Fibroblast of peridontal ligament (primary cell): ENCODE measurements around the gene KCNA2.

Source experiments
- DNase-seq: peaks from one replicate; pipeline ENCODE4 v3.0.0-alpha.2; 2010; ENCODE audit errors: extremely low read depth

Gene KCNA2

DNA sequence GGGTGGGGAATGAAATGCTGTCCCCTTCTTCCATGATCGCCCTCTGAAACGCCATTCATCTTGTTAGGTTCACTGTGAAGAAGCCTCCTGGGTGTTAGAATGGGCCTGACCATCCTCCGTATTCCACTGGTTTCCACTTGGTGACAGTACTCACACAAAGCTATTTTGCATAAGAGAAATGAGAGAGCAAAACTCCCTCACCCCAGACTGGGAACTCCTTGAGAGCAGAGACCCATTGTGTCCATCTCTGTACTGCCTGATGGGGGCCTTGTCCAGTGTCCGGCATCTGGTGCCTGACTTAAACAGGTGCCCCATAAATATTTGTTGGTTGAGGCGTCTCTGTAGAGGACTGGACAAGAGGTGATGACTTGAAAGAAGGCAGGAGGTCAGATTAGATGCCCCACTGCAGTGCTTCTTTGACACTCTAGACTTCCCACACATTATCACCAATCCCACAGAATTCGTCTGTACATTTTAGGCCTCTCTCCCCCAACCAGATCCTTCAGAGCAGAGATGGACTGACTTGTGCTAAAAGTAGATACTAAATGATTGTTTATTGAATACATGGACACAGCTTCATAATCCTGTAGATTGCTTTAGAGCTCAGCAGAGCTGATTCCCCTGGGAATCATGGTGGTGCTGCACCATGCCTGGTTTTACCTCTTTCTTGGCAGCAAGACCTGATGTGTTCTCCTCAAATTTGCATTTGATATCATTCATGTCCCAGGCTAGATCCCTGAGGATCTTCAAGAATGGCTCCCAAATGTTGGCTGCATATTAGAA is 22.4 kb upstream of the KCNA2 start:
- DNase-seq, result no peak

DNA sequence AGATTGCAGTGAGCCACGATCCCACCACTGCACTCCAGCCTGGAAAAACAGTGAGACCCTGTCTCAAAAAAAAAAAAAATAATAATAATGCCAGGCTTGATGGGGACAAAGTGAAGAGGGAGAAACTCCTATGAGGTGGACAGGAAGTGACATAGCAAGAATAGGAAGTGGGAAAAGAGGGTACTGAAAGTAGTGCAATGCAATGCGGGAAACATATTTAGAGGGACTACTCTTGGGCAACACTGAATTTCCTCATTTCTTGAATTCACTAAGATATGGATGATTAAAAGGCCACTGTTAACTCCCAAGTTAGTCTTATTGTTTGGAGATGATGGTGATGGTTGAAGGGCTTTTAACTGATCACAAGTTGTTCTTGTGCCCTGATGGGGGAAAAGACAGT is 21.6 kb upstream of the KCNA2 start:
- no peak for DNase-seq

DNA sequence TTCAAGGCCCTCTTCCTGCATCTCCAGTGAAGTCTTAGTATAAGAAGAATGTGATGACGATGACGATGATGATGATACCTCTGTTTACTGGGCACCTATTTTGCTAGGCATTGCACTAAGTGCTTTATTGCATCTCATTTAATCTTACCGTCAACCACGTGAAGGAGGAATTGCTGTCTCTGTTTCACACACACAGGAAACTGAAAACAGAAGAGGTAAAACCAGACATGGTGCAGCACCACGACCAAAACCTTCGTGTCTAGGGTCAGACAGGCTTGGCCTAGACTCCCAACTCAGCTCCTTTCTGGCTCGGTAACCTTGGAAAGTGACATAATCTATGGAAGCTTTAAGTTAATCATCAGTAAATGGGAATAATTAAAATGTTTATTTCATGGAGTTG is 20.7 kb upstream of the KCNA2 start:
- DNase-seq, result no peak

DNA sequence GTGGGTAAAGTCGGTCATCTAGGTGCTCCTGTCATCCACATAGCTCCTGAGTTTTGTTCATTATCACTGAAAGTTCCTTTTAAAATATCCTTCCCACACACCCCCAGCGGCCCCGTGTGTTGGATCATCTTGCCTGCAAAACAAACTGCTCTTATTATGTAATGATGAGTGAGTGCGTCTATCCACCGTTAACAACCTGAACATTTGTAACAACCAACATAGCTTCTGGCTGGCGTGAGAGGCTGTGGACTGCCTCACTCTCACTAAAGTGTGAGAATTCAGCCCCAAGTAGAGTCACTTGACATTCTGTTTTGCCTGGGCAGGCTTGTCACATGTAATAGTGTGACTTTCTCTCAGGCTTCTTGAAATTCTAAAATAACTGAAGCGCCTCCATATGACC is 14.5 kb upstream of the KCNA2 start:
- no peak for DNase-seq

DNA sequence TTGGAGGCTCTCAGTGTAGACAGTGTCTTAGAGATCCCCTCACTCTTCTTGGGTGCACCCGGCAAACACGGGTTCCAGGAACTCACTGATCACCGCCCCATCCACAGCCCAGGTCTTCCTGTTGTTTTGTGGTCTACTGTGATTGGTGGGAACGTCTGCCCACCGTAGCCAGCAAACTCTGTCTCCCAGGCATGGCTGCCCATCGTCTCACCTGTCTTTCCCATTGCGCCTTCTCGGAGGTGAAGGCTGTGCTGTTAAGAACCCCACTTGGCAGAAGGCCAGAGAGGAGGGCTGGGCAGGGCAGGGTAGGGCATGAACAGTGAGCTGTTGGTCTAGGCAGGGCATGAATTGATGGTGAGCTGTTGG is 14.1 kb upstream of the KCNA2 start:
- DNase-seq, result no peak

DNA sequence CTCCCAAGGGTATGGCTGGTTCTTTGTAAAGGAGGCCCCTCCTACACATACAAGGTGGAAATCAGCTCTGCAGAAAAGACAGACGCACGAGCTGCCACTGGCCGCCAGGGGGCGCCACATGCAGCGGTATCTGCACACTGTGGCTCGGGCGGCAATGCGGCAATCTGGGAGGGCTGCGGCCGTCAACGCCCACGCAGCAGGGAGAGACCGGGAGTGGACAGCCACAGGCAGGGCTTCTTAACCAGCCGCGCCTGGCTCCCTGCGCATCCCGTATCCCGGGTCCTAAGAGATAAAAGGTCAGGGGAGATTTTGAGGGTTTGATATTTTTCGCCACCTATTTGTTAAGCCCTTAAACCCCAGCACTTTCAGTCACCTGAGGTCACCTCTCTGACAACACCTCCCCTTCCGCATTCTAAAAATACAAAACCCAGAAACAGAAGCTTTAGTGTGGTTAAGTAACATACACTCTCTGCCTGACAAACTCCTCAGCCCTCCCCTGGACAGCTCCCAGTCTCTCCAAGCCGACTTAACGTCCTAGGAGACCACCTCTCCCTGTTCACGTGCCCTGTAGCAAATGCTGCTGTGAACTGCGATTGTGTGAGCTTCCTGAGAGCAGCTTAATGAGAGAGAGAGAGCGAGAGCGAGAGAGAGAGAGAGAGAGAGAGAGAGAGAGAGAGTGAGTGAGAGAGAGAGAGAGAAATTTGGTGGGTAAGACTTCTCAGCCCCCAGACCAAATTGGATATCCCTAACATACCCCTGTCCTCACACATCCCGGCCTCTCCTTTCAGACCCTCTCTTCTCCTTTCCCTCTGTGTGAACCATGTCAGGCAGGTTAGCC is 13.5 kb upstream of the KCNA2 start:
- DNase-seq, result peak; percentile 32

DNA sequence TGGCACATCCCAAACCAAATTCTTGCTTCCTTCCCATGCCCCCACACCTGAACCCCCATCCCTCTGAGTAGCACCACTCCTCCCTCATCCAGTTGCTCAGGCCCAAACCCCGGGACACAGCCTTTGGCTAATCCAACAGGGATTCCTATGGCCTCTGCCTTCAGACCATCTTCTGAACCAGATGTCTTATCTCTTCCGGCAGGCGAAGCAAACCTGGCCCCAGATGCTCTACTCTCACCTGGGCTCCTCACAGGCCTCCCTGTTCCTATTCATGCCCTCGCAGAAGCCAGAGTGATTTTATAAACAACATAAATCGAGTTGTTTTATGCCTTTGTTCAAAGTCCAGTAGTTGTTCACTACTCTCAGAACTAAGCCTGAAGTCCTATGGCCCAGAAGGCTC is 12.5 kb upstream of the KCNA2 start:
- no peak for DNase-seq

DNA sequence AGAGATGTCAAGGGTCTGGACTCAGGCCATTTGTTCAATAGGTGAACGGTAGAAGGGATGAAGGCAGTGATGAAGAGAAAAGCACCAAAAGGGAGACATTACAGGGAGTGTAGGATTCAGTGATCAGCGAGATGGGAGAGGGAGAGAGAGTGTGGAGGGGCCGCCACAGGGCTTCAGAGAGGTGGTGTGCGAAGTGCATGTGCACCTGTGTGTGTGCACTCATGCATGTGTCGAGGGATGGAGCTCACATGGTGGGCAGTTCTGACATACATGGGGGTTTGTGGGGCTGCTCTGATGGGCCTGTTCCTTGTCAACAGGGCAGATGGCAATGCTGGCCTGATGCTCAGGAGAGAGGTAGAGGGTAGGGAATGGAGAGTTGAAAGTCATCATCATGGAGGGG is 11.4 kb upstream of the KCNA2 start:
- no peak for DNase-seq

DNA sequence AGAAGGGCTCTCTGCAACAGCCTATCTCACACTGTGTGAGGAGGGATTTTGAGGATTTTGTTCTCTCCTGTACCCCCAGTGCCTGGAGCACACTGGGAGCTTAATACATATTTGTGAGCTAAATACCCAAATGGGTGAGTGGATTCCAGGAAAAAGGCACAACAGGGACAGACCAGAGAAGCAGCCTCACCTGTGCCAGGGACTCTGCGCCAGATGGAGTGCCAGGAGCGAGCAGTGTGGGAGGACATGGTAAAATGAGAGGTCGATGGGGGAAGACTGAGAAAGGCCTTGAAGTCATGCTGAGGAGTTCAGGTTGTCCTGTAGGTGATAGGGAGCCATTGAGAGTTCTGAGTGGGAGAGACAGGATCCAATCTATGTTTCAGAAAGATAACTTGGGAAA is 11.0 kb upstream of the KCNA2 start:
- no peak for DNase-seq

DNA sequence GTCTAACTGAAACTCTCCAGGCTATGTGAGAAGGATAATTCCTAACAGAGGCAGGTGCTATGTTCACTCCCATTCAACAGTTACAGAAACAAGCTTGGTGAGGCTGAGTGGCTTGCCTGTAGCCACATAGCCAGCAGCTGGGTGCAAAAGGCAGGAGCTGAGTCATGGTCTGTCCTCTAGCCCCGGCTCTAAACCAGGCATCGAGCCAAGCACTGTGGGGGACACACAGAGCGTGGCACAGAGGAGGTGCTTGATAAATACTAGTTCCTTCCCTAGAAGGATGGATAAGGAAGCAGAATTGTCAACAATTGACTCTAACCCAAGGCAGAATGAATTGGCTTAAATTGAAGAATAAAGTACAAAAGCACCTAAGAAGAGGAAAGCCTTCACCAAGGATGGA is 10.4 kb upstream of the KCNA2 start:
- no peak for DNase-seq

DNA sequence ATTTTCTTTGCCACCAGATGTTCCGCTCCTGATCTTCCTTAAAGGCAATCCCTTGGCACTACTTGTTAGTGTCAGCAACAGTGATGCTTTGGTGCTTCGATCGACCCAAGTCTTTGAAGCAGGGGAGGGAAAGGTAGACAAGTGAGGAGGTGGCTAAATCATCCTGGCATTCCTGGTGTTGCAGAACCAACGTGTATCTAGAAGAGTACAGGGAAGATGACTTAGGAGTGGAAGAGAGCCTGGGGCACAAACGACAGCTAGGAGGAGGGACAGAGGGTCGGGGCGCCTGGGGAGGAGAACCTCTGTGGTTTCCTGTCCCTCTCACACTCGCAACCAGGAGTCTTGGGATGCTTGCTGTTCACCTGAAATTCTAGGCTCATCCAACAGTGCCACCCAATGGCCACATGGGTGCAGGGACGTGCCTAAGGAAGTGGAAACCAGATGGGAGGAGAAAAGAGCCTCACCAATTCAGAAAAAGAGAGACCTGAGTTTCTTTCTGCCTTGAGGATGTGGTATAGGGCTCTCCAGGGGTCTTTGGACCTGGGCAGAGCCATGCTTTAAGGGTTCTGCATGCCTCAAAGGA is 9.5 kb upstream of the KCNA2 start:
- DNase-seq, result peak; percentile 35

DNA sequence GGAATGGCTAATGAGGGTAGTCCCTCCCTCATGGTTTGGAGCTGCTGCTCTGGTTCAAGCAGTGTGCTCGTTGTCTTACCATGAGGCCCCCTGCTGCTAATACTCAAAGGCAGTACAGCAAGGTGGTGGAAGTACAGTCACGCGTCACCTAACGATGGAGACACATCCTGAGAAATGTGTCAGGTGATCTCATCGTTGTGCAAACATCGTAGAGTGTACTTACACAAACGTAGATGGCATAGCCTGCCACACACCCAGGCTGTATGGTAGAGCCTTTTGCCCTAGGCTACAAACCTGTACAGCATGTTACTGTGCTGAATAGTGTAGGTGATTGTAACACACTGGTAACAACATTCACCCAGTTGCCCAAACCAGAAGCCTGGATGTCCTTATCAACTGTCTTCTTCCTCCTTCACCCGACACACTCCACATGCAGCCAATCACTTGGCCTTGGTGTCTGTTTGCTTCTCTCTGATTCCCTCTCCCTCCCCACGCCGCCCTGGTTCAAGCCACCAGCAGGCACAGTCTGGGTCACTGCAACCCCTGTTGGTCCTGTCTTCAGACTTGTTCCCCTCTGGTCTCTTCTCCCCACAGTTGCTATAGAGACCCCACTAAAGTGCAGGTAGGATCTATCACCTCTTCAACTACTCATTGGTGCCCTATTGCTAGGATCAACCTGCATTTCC is 6.0 kb upstream of the KCNA2 start:
- DNase-seq, result no peak

DNA sequence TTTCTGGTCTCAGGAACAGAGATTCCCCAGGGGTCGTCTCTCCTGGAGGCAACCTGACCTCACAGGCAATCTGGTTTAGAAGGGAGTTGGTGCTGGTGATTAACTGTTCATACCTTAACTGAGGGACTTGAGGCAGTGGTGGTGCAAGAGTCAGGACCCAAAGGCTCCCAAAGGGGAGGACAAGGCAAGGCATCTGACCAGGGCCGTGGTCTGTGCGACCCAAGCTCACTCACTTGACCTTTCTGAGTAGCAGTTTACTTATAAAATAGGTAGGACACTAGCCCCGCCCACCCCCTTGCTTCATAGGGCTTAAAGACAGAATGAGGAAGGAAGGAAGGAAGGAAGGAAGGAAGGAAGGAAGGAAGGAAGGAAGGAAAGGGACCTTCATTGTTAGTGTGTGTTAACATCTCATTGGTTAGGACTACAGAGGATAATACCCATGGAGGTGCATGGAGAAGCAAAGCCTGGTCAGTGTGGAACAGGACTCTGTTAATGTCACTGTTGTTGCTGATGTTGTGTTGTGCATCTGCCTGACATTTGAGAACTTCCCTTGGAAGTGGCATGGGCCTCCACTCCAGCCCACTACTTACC is 4.6 kb upstream of the KCNA2 start:
- DNase-seq, result no peak

DNA sequence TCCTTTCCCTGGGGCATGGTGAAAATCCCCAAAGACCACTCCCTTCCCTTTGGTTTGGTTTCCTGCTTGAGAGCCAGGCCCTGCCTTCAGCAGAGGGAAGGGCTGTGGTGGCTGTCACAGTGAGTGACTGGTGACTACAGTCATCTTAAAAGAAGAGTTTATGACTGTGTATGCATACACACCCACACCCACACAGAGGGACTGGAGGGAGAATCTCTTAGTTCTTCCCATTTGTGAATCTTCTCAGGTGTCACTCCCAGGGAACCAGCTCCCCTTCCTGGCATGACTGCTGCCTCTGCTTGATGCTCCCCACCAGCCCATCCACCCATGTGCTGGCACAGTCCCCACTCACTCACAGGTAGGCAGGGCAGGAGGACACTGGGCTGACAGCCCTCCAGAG is 3.9 kb upstream of the KCNA2 start:
- DNase-seq, result no peak

DNA sequence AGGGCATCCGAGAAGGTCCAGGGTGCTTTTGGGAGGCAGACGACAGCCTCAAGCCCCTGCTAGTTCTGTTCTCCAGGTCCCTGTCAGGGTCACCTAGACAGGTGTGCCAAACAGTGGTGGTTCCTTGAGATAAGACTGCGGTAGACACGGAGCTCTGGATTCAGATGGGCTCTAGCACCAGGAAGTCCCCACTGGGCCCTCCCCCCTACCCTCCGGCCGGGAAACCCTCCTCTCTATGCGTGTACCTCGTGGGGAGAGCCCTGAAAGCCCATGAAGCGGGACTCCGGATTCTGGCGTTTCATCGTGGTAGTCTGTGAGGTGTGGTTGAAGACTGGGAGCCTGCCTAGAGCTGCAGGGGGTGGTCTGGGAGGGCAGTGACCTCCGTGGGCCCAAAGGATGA is 2.1 kb upstream of the KCNA2 start:
- DNase-seq, result no peak

DNA sequence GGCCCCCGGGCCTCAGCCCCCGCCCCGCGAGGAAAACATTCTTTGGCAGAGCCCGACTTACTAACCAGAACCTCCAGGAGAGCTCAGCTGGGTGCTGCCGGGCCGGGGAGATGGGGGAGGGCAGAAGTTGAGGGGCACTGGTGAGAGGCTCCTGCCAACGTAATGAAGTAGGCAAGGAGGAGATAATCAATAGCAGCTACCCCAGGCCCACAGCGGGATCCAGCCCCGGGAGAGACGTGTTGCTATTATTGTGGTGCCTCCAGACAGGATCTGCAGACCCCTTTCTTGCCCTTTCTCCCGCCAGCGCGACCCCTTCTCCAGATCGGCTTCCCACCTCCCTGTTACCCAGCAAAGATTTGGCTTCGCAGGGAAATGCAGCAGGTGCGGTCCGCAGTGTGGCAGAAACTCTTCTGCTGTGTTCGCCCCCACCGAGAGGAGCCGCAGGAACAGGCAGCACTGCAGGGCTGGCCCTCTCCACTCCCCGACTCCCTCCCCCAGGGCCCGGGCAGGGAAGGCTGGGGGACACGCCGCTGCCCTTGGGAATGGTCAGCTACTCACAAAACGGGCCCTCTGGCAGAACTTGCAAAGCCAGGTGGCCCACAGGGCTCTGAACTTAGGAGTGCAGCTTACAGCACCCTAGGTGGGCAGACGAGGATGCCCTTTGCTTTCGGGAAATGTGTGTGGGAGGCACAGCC is 1.5 kb upstream of the KCNA2 start:
- no peak for DNase-seq

DNA sequence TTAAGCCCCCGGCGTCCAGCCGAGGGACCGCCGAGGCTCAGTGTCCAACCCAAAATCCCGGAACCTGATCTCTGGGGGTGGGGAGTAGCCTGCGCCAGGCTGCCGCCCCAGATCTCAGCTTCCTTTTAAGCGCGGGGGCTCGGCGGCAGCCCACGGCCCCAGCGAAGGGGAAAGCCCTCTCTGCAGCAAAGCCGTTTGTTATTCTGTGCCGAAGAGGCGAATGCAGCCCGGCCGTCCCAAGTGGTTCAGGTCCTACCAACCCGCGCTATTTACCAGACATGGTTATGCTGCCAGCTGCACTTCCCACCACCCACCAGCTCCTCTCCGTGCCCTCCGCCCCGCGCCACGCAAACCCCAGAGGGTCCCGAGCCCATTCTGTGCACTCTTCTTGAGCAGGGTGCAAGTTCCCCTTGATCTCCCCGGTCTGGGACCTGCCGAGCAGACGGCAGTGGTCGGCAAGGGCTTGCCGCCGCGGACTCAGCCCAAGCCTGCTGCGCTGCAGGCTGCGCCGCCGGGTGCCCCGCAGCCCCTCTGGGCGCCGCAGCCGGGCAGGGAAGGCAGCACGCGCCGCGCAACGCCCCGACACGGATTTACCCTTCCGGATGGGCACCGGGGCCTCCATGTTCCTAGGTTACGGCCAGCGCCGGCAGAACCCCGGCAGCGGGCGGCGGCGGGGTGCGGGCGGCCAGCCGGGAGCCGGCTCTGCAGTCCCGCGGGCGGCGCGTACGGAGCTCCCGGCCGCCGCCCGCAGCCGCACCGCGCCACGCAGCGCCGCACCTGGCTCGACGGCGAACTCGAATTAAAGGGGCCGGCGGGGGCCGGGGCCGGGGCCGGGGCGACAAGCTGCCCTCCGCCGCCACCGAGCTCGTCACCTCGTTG is 738 bp upstream of the KCNA2 start:
- DNase-seq, result no peak

DNA sequence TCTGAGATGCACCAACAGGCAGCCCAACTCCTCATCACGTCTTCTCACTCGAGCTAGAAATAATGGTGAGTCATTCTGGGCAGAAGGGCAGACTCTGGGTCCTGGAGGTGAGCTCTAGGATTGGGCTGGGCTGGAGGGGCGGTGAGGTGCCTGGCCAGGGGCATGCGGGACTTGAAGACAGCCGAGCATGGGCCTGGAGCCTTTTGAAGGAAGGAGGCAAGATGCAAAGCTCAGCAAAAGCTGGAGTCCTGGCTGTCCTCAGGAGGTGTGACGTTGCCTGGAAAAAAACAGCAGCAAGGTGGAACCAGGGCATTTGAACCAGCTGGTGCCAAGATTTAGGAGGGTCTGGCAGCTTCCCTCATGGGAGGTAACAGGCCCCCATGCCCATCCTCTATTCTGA is 712 bp downstream of the KCNA2 start:
- no peak for DNase-seq

DNA sequence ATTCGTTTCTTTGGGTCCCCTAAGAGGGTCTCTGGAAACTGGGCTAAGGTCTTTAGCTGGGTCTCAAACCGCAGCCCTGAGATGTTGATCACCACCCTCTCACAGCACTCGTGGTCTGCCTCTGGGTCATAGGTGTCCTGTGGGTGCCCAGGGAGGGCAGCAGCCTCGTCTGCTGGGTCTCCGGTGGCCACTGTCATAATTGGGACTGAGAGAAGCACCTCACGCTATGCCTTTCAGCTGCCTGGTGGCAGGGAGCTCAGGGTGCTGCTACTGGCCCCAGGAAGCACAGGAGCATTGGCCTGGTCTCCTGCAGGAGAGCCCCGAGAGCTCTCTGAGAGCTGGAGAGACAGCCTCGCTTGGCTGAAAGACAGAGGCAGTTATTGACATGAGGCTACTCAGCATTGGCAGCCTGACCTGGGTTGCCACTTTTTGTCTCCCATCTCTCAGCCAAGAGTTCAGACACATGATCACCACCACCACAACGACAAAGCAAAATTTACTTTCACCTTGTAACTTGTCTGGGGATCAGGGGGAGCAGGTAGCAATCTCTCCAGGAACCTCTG is 1.5 kb downstream of the KCNA2 start:
- DNase-seq, result no peak

DNA sequence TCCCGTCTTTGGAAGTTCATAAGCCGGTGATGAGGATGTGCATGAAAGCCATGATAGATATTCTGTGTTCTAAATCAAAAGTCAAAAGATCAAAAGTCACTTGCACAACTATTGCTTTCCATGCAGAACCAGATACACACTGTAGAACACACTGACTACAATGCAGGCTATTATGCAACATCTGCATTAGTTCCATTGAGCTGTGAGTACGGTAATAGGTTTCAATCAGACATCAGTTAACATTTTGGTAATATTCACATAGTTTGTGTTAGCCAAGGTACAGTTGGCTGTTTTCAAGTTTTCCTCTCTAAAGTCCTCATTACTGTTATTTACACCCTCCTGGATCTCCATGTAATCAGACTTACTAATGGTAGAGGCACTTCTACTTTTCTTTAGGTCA is 3.1 kb downstream of the KCNA2 start:
- no peak for DNase-seq
